K562 (cell line): ENCODE measurements around the gene GPR4. TPM values are rescaled to one million over a fixed set of nuclear protein-coding genes. Genes with fewer than 3 reads are reported as not detected.

Experiments used
- ARID2 ChIP-seq: fragments of 450-650 bp; IDR thresholded peaks from 2 replicates; pipeline ENCODE4 v1.6.1; 2017; ENCODE audit warnings: antibody characterized with exemption, mild to moderate bottlenecking
- ELF4 ChIP-seq: fragments of 450-650 bp; formaldehyde crosslinking; IDR thresholded peaks from 2 replicates; pipeline ENCODE4 v1.4.0; 2022; ENCODE audit warnings: missing genetic modification characterization
- NBN ChIP-seq: fragments of 450-650 bp; IDR thresholded peaks from 2 replicates; pipeline ENCODE4 v1.6.1; 2016; ENCODE audit warnings: low read depth, mild to moderate bottlenecking
- NCOA4 ChIP-seq: fragments of 450-650 bp; IDR thresholded peaks from 2 replicates; pipeline ENCODE4 v1.6.1; 2018; ENCODE audit warnings: mild to moderate bottlenecking; ENCODE audit not compliant: partially characterized antibody
- NRF1 ChIP-seq, 2 experiments: fragments of 450-650 bp; IDR thresholded peaks in 1 of 2; conservative IDR thresholded peaks in 1 of 2; 2 replicates each; pipeline ENCODE4 v1.6.1; 2014; ENCODE audit warnings: mild to moderate bottlenecking in 2 of 2
- RBBP5 ChIP-seq: fragments of 200-600 bp; sonication (generic); IDR thresholded peaks from 2 replicates; pipeline ENCODE4 v1.6.1; 2012; ENCODE audit warnings: borderline replicate concordance, mild to moderate bottlenecking, low read length, control low read depth, inconsistent platforms; ENCODE audit not compliant: insufficient read depth, poor library complexity, severe bottlenecking
- ZNF311 ChIP-seq: fragments of 250-450 bp; sonication (Bioruptor Pico); IDR thresholded peaks from 2 replicates; pipeline ENCODE4 v1.4.0; 2020; ENCODE audit warnings: mild to moderate bottlenecking, moderate library complexity
- ZNF444 ChIP-seq: fragments of 250-450 bp; sonication (Bioruptor Pico); IDR thresholded peaks from 2 replicates; pipeline ENCODE4 v1.4.0; 2020; ENCODE audit warnings: mild to moderate bottlenecking, moderate library complexity
- polyA plus RNA-seq, 8 experiments: library from polyadenylated mRNA; depleted of rRNA in 4 of 8; stranded (reverse) in 5 of 8; unstranded in 3 of 8; fragments of >200 nt; fragmentation: Nextera tagmentation in 2 of 8; fragmentation: Illumina TruSeq in 1 of 8; extraction: Ambion mirVana in 2 of 8; extraction: Trizol in 1 of 8; gene quantifications; 2 replicates each; pipeline versions ENCODE4 v1.2.1 to v1.2.3, GENCODE V29; 2011 to 2014; ENCODE audit warnings: inconsistent platforms in 1 of 8, missing spikeins in 1 of 8
- total RNA-seq, 7 experiments: library from RNA; depleted of rRNA in 6 of 7; stranded (reverse); fragments of >200 nt in 6 of 7; fragmentation: Illumina TruSeq in 2 of 7; extraction: Trizol in 2 of 7; gene quantifications; 2 replicates each; pipeline versions ENCODE4 v1.2.1 to v1.2.3, GENCODE V29; 2011 to 2021; ENCODE audit warnings: low replicate concordance in 1 of 7
- TF ChIP-seq, protein P1 (sequence below): fragments of 200-600 bp; sonication (generic); IDR thresholded peaks from one replicate; pipeline ENCODE4 v1.6.1; 2012; ENCODE audit warnings: mild to moderate bottlenecking, low read depth, low read length, inconsistent platforms
- TF ChIP-seq, protein P2 (sequence below): IDR thresholded peaks from 2 replicates; pipeline ENCODE4 v1.6.1; 2016; ENCODE audit warnings: missing genetic modification characterization, missing compliant biosample characterization
- TF ChIP-seq, protein P3 (sequence below): sonication (generic); formaldehyde crosslinking; IDR thresholded peaks from 2 replicates; pipeline ENCODE4 v1.8.0; 2022; ENCODE audit warnings: mild to moderate bottlenecking, missing genetic modification reagents, borderline replicate concordance

The GPR4 gene
- total and polyA plus RNA-seq, 9 of the 15 experiments (the other 6 are each of a cell fraction or from before 2014, with no cell fraction given) = 0.03 to 0.09 (median 0.04) TPM; not detected in 5

GRCh38 chr19:45607071-45608029, 5.3 kb upstream of the GPR4 start (continued):
- TF ChIP-seq, protein P1, sequence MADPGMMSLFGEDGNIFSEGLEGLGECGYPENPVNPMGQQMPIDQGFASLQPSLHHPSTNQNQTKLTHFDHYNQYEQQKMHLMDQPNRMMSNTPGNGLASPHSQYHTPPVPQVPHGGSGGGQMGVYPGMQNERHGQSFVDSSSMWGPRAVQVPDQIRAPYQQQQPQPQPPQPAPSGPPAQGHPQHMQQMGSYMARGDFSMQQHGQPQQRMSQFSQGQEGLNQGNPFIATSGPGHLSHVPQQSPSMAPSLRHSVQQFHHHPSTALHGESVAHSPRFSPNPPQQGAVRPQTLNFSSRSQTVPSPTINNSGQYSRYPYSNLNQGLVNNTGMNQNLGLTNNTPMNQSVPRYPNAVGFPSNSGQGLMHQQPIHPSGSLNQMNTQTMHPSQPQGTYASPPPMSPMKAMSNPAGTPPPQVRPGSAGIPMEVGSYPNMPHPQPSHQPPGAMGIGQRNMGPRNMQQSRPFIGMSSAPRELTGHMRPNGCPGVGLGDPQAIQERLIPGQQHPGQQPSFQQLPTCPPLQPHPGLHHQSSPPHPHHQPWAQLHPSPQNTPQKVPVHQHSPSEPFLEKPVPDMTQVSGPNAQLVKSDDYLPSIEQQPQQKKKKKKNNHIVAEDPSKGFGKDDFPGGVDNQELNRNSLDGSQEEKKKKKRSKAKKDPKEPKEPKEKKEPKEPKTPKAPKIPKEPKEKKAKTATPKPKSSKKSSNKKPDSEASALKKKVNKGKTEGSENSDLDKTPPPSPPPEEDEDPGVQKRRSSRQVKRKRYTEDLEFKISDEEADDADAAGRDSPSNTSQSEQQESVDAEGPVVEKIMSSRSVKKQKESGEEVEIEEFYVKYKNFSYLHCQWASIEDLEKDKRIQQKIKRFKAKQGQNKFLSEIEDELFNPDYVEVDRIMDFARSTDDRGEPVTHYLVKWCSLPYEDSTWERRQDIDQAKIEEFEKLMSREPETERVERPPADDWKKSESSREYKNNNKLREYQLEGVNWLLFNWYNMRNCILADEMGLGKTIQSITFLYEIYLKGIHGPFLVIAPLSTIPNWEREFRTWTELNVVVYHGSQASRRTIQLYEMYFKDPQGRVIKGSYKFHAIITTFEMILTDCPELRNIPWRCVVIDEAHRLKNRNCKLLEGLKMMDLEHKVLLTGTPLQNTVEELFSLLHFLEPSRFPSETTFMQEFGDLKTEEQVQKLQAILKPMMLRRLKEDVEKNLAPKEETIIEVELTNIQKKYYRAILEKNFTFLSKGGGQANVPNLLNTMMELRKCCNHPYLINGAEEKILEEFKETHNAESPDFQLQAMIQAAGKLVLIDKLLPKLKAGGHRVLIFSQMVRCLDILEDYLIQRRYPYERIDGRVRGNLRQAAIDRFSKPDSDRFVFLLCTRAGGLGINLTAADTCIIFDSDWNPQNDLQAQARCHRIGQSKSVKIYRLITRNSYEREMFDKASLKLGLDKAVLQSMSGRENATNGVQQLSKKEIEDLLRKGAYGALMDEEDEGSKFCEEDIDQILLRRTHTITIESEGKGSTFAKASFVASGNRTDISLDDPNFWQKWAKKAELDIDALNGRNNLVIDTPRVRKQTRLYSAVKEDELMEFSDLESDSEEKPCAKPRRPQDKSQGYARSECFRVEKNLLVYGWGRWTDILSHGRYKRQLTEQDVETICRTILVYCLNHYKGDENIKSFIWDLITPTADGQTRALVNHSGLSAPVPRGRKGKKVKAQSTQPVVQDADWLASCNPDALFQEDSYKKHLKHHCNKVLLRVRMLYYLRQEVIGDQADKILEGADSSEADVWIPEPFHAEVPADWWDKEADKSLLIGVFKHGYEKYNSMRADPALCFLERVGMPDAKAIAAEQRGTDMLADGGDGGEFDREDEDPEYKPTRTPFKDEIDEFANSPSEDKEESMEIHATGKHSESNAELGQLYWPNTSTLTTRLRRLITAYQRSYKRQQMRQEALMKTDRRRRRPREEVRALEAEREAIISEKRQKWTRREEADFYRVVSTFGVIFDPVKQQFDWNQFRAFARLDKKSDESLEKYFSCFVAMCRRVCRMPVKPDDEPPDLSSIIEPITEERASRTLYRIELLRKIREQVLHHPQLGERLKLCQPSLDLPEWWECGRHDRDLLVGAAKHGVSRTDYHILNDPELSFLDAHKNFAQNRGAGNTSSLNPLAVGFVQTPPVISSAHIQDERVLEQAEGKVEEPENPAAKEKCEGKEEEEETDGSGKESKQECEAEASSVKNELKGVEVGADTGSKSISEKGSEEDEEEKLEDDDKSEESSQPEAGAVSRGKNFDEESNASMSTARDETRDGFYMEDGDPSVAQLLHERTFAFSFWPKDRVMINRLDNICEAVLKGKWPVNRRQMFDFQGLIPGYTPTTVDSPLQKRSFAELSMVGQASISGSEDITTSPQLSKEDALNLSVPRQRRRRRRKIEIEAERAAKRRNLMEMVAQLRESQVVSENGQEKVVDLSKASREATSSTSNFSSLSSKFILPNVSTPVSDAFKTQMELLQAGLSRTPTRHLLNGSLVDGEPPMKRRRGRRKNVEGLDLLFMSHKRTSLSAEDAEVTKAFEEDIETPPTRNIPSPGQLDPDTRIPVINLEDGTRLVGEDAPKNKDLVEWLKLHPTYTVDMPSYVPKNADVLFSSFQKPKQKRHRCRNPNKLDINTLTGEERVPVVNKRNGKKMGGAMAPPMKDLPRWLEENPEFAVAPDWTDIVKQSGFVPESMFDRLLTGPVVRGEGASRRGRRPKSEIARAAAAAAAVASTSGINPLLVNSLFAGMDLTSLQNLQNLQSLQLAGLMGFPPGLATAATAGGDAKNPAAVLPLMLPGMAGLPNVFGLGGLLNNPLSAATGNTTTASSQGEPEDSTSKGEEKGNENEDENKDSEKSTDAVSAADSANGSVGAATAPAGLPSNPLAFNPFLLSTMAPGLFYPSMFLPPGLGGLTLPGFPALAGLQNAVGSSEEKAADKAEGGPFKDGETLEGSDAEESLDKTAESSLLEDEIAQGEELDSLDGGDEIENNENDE = no peak
- TF ChIP-seq ARID2 (peak; percentile 59; the same call in 1 of the 2 replicates), NBN (no peak), NRF1 (conservative IDR thresholded peaks at IDR 0.05 in 1 of 2, IDR thresholded peaks at IDR 0.05 in 1 of 2) (0 out of 4 replicates have a peak, but pooled peaks of 1 of the 2 experiments have one; percentile 19), ZNF444 (no peak), ELF4 (CRISPR knock-in tag) (no peak), NCOA4 (no peak), ZNF311 (CRISPR knock-in tag) (no peak), RBBP5 (no peak)
- TF ChIP-seq, protein P2, sequence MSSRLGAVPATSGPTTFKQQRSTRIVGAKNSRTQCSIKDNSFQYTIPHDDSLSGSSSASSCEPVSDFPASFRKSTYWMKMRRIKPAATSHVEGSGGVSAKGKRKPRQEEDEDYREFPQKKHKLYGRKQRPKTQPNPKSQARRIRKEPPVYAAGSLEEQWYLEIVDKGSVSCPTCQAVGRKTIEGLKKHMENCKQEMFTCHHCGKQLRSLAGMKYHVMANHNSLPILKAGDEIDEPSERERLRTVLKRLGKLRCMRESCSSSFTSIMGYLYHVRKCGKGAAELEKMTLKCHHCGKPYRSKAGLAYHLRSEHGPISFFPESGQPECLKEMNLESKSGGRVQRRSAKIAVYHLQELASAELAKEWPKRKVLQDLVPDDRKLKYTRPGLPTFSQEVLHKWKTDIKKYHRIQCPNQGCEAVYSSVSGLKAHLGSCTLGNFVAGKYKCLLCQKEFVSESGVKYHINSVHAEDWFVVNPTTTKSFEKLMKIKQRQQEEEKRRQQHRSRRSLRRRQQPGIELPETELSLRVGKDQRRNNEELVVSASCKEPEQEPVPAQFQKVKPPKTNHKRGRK (tag) = no peak
- TF ChIP-seq, protein P3, sequence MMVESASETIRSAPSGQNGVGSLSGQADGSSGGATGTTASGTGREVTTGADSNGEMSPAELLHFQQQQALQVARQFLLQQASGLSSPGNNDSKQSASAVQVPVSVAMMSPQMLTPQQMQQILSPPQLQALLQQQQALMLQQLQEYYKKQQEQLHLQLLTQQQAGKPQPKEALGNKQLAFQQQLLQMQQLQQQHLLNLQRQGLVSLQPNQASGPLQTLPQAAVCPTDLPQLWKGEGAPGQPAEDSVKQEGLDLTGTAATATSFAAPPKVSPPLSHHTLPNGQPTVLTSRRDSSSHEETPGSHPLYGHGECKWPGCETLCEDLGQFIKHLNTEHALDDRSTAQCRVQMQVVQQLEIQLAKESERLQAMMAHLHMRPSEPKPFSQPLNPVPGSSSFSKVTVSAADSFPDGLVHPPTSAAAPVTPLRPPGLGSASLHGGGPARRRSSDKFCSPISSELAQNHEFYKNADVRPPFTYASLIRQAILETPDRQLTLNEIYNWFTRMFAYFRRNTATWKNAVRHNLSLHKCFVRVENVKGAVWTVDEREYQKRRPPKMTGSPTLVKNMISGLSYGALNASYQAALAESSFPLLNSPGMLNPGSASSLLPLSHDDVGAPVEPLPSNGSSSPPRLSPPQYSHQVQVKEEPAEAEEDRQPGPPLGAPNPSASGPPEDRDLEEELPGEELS (CRISPR knock-in tag) = no peak
